ENCODE data around the gene TCF12.

Gene TCF12

GRCh38 chr15:57056357-57056756 lies 137.9 kb downstream of the TCF12 start:
- no peak for DNase-seq

GRCh38 chr15:57057134-57057930 lies 138.9 kb downstream of the TCF12 start:
- no peak for DNase-seq

GRCh38 chr15:57059026-57059660 lies 140.7 kb downstream of the TCF12 start:
- no peak for DNase-seq

- no peak for DNase-seq
These were observed 142.4 kb downstream of the TCF12 start for GRCh38 chr15:57060799-57061198.

- DNase-seq = no peak
These were observed 142.8 kb downstream of the TCF12 start for GRCh38 chr15:57061281-57061680.

GRCh38 chr15:57061696-57062095 lies 143.3 kb downstream of the TCF12 start:
- DNase-seq = no peak

- no peak for DNase-seq
These were observed 145.6 kb downstream of the TCF12 start for GRCh38 chr15:57064033-57064432.

- no peak for DNase-seq
These were observed 151.0 kb downstream of the TCF12 start for GRCh38 chr15:57069423-57069822.

- no peak for DNase-seq
These were observed 152.2 kb downstream of the TCF12 start for GRCh38 chr15:57070674-57071073.

GRCh38 chr15:57079446-57079845 lies 161.0 kb downstream of the TCF12 start:
- DNase-seq = no peak

- no peak for DNase-seq
These were observed 161.6 kb downstream of the TCF12 start for GRCh38 chr15:57079931-57080620.

- DNase-seq = no peak
These were observed 163.7 kb downstream of the TCF12 start for GRCh38 chr15:57082054-57082728.

GRCh38 chr15:57084192-57084591 lies 165.7 kb downstream of the TCF12 start:
- no peak for DNase-seq

GRCh38 chr15:57085267-57085666 lies 166.8 kb downstream of the TCF12 start:
- DNase-seq = no peak

- DNase-seq = no peak
These were observed 168.5 kb downstream of the TCF12 start for GRCh38 chr15:57086857-57087427.

GRCh38 chr15:57089815-57090495 lies 171.5 kb downstream of the TCF12 start:
- DNase-seq = no peak

- DNase-seq = no peak
These were observed 172.0 kb downstream of the TCF12 start for GRCh38 chr15:57090496-57090859.

GRCh38 chr15:57091636-57092035 lies 173.2 kb downstream of the TCF12 start:
- DNase-seq = no peak

- no peak for DNase-seq
These were observed 173.8 kb downstream of the TCF12 start for GRCh38 chr15:57092252-57092651.

- no peak for DNase-seq
These were observed 176.1 kb downstream of the TCF12 start for GRCh38 chr15:57094321-57095257.

- no peak for DNase-seq
These were observed 177.5 kb downstream of the TCF12 start for GRCh38 chr15:57095896-57096295.

All from stimulated activated CD4-positive, alpha-beta T cell treated with anti-CD3 and anti-CD28 coated beads, Interleukin-4, amount 100 ng/mL, for 4 hours (primary cell).